Upper lobe of left lung (tissue), 6 donors: ENCODE data around the gene ATP10B. TPM values are rescaled to one million over a fixed set of nuclear protein-coding genes. Genes with fewer than 3 reads are reported as not detected.

Experiments
- ATAC-seq, 2 donors: fragments of 200-7000 bp; cut with Tn5 transposase; one replicate each; pipeline ENCODE4 v1.9.1; 2022; ENCODE audit warnings: mild to moderate bottlenecking in 2 of 2, moderate library complexity in 2 of 2; ENCODE audit not compliant: low FRiP score in 2 of 2
- DNase-seq, 2 donors: peaks; one replicate each; pipeline ENCODE4 v3.0.0-alpha.2; 2019 to 2020
- H3K27ac ChIP-seq, 4 donors: fragments of 200-600 bp; sonication (generic); one replicate each; pipeline ENCODE4 v1.5.1; 2016 to 2019
- H3K27me3 ChIP-seq, 4 donors: fragments of 200-600 bp; sonication (generic); one replicate each; pipeline ENCODE4 v1.5.1; 2017 to 2019
- H3K36me3 ChIP-seq, 4 donors: fragments of 200-600 bp; sonication (generic); one replicate each; pipeline ENCODE4 v1.5.1; 2016 to 2019
- H3K4me1 ChIP-seq, 4 donors: fragments of 200-600 bp; sonication (generic); one replicate each; pipeline ENCODE4 v1.5.1; 2018 to 2019
- H3K4me3 ChIP-seq, 4 donors: fragments of 200-600 bp; sonication (generic); one replicate each; pipeline ENCODE4 v1.5.1; 2017 to 2019; ENCODE audit warnings: mild to moderate bottlenecking in 2 of 4, moderate library complexity in 1 of 4
- H3K9me3 ChIP-seq, 4 donors: fragments of 200-600 bp; sonication (generic); one replicate each; pipeline ENCODE4 v1.5.1; 2018 to 2019
- CTCF ChIP-seq, 6 experiments: fragments of 450-650 bp in 4 of 6; fragments of 200-600 bp in 2 of 6; sonication (generic) in 2 of 6; IDR thresholded peaks; one replicate each; pipeline ENCODE4 v1.5.1; 2016 to 2019; ENCODE audit warnings: antibody characterized with exemption in 6 of 6
- EP300 ChIP-seq, 4 donors: sonication (generic); formaldehyde crosslinking; IDR thresholded peaks; one replicate each; pipeline ENCODE4 v1.5.1; 2017; ENCODE audit warnings: antibody characterized with exemption in 4 of 4, control low read depth in 2 of 4
- POLR2A ChIP-seq, 4 donors: fragments of 450-650 bp; IDR thresholded peaks; one replicate each; pipeline ENCODE4 v1.5.1; 2016 to 2017; ENCODE audit warnings: antibody characterized with exemption in 4 of 4, mild to moderate bottlenecking in 2 of 4
- POLR2AphosphoS5 ChIP-seq, 2 donors: sonication (generic); formaldehyde crosslinking; IDR thresholded peaks; one replicate each; pipeline ENCODE4 v1.5.1; 2017; ENCODE audit warnings: antibody characterized with exemption in 2 of 2
- WGBS, 2 donors: methylation state at CpG; one replicate each; pipeline ENCODE4 v1.1.5; 2017 to 2018; 5-methylcytosine and 5-hydroxymethylcytosine counted together
- total RNA-seq, 6 donors: library from RNA; depleted of rRNA in 4 of 6; stranded (reverse); fragments of >200 nt in 4 of 6; gene quantifications; one replicate each; pipeline versions ENCODE4 v1.1.0 to v1.2.1, GENCODE V29; 2016 to 2021
- donor health status: DM: no; HTN: no; CAD: no; lungs with moderate emphysema.
- donor health status: DM: no; HTN: yes; CAD: no; lungs with severe emphysema.

The ATP10B gene
- total RNA-seq, 6 donors from 2014 or later = under 0.01 to 0.30 (median 0.09) TPM; not detected in 1

- TF ChIP-seq EP300 (IDR thresholded peaks at IDR 0.05) (no peak), POLR2A (IDR thresholded peaks at IDR 0.05) (no peak), POLR2AphosphoS5 (IDR thresholded peaks at IDR 0.05) (no peak), CTCF (IDR thresholded peaks at IDR 0.05) (no peak)
- H3K4me3 ChIP-seq = no peak overlapping the region
- no peak overlapping the region for H3K27ac ChIP-seq
- H3K9me3 ChIP-seq = no peaks in the 10 kb centered on the region
- DNase-seq (no peak), ATAC-seq (no peak)
- H3K4me1 ChIP-seq = no peaks in the 10 kb centered on the region
- 71 to 89% methylated on average over 4 of the region's 4 CpGs for WGBS, 2 donors
- H3K27me3 ChIP-seq = no peaks in the 10 kb centered on the region
- H3K36me3 ChIP-seq = no peaks in the 10 kb centered on the region
Measured at GRCh38 chr5:160769301-160769700, 82.7 kb downstream of the ATP10B start.

- Histone ChIP-seq H3K27ac (no peak overlapping the region), H3K4me1 (no peaks in the 10 kb centered on the region), H3K27me3 (no peaks in the 10 kb centered on the region), H3K4me3 (no peak overlapping the region), H3K36me3 (no peaks in the 10 kb centered on the region), H3K9me3 (no peaks in the 10 kb centered on the region)
- DNase-seq = no peak
- WGBS, 2 donors = 86 to 93% methylated on average over 4 of the region's 4 CpGs
- TF ChIP-seq POLR2A (IDR thresholded peaks at IDR 0.05) (no peak), POLR2AphosphoS5 (IDR thresholded peaks at IDR 0.05) (no peak), EP300 (IDR thresholded peaks at IDR 0.05) (no peak), CTCF (IDR thresholded peaks at IDR 0.05) (no peak)
- ATAC-seq = no peak
Measured at GRCh38 chr5:160767062-160767461, 84.9 kb downstream of the ATP10B start.

GRCh38 chr5:160760008-160760407 is 92.0 kb downstream of the ATP10B start:
- H3K27ac ChIP-seq = no peak overlapping the region
- no peaks in the 10 kb centered on the region for H3K9me3 ChIP-seq
- 61 to 74% methylated on average over 3 of the region's 3 CpGs for WGBS, 2 donors
- peaks cover 0 to 5% (median 1%) of the 10 kb centered on the region in 4 donors for H3K4me1 ChIP-seq
- no peak for DNase-seq
- H3K36me3 ChIP-seq = no peaks in the 10 kb centered on the region
- TF ChIP-seq EP300 (IDR thresholded peaks at IDR 0.05) (no peak), POLR2A (IDR thresholded peaks at IDR 0.05) (no peak), CTCF (IDR thresholded peaks at IDR 0.05) (no peak), POLR2AphosphoS5 (IDR thresholded peaks at IDR 0.05) (no peak)
- no peak overlapping the region for H3K4me3 ChIP-seq
- no peaks in the 10 kb centered on the region for H3K27me3 ChIP-seq
- peak; percentile 11 to 23 for ATAC-seq

- DNase-seq (no peak), ATAC-seq (no peak)
- Histone ChIP-seq H3K4me1 (peaks cover 0 to 5% (median 1%) of the 10 kb centered on the region in 4 donors), H3K27ac (no peak overlapping the region), H3K27me3 (no peaks in the 10 kb centered on the region), H3K4me3 (no peak overlapping the region), H3K9me3 (no peaks in the 10 kb centered on the region), H3K36me3 (no peaks in the 10 kb centered on the region)
- 0 to 53% methylated on average over 1 of the region's 1 CpG for WGBS, 2 donors
- TF ChIP-seq POLR2A (IDR thresholded peaks at IDR 0.05) = no peak
- no peak for TF ChIP-seq EP300 (IDR thresholded peaks at IDR 0.05)
- TF ChIP-seq CTCF (IDR thresholded peaks at IDR 0.05) = no peak
- TF ChIP-seq POLR2AphosphoS5 (IDR thresholded peaks at IDR 0.05) = no peak
Measured at GRCh38 chr5:160757194-160757593, 94.8 kb downstream of the ATP10B start.

GRCh38 chr5:160750938-160751657 is 100.9 kb downstream of the ATP10B start:
- 47 to 66% methylated on average over 4 of the region's 4 CpGs for WGBS, 2 donors
- Histone ChIP-seq H3K4me1 (no peaks in the 10 kb centered on the region), H3K4me3 (no peak overlapping the region), H3K27ac (no peak overlapping the region), H3K27me3 (no peaks in the 10 kb centered on the region), H3K9me3 (no peaks in the 10 kb centered on the region), H3K36me3 (no peaks in the 10 kb centered on the region)
- DNase-seq = no peak
- TF ChIP-seq EP300 (IDR thresholded peaks at IDR 0.05) (no peak), POLR2AphosphoS5 (IDR thresholded peaks at IDR 0.05) (no peak), CTCF (IDR thresholded peaks at IDR 0.05) (no peak), POLR2A (IDR thresholded peaks at IDR 0.05) (no peak)
- ATAC-seq = no peak
